C4-2B (cell line): ENCODE results near the gene RAC3.

Experiments
- H3K27ac ChIP-seq: fragments of 450-650 bp; 2 replicates; pipeline ENCODE4 v1.5.1; 2017
- ZFX ChIP-seq: fragments of 450-650 bp; IDR thresholded peaks from 2 replicates; pipeline ENCODE4 v1.6.1; 2017
- TF ChIP-seq, protein P1 (sequence below): fragments of 450-650 bp; conservative IDR thresholded peaks from 2 replicates; pipeline ENCODE4 v1.5.1; 2017; ENCODE audit warnings: mild to moderate bottlenecking

RAC3 gene

DNA sequence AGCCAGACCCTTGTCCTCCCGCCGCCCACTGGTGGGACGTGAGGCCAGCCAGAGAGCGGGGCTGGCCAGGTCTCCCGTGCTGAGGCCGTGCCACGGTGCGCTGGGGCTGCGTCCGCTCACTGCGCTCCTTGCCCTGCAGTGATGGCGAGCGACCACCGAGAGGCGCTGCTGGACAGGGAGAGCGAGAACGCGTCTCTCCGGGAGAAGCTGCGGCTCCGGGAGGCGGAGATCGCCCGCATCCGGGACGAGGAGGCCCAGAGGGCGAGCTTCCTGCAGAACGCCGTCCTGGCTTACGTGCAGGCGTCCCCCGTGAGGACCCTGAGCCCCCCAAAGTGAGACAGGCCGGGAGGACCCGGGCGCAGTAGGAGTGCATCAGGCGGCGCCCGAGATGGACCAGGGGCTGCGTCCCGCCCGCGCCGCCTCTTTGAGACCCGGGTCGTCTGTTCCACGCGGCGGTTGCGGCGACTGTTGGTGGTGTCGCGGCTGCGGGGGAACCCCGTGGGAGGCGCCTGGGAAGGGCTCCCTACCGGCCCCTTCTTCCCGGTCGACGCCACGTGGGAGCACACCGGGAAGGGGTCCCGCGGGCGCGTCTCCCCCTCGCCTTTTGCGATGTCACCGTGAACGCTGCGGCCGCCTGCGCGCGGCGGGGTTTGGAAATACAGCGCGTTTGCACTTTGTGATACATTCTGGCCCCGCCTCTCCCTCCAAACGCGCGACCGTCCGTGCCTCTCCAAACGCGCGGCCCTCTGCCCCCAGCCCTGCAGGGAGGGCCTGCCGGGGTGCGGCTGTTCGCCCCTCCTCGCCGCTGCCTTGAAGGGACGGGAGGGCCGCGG is 792 bp upstream of the RAC3 start:
- TF ChIP-seq, protein P1, sequence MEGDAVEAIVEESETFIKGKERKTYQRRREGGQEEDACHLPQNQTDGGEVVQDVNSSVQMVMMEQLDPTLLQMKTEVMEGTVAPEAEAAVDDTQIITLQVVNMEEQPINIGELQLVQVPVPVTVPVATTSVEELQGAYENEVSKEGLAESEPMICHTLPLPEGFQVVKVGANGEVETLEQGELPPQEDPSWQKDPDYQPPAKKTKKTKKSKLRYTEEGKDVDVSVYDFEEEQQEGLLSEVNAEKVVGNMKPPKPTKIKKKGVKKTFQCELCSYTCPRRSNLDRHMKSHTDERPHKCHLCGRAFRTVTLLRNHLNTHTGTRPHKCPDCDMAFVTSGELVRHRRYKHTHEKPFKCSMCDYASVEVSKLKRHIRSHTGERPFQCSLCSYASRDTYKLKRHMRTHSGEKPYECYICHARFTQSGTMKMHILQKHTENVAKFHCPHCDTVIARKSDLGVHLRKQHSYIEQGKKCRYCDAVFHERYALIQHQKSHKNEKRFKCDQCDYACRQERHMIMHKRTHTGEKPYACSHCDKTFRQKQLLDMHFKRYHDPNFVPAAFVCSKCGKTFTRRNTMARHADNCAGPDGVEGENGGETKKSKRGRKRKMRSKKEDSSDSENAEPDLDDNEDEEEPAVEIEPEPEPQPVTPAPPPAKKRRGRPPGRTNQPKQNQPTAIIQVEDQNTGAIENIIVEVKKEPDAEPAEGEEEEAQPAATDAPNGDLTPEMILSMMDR, result peak; percentile 90
- no peak; the same call in 1 of the 2 replicates for TF ChIP-seq ZFX
- H3K27ac ChIP-seq, result peak overlapping the region; percentile 97

DNA sequence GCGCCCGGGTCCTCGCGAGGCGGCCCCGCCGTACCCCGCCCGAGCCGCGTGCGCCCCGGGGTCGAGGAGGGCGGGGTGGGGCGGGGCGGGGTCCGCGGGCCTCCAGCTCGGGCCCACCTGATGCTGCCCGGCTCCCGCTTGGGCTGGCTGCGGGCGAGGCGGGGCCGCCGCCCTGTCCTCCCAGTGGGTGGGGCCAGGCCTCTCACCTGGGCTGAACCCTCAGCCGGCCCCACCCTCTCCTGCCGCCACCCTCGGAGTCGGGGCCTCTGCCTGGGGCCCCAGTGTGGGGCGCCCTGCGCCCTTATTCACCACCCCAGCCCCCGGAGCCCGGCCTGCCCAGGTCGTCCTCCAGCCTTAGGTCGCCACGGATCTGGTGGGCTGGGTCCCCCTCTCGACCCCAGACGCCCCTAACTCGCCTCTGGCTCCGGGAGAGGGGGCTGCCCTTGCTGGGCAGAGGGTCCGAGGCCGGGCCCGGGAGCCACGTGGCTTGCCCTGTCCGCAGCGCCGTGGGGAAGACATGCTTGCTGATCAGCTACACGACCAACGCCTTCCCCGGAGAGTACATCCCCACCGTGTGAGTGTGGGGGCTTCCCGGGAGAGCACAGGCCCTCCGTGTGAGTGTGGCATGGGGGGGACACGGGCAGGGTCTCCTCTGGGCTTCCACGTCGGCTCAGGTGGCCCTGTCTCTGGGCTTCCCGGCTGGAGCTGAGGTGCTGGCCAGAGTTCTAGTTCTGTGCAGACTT is 578 bp downstream of the RAC3 start:
- H3K27ac ChIP-seq, result peak overlapping the region; percentile 97
- TF ChIP-seq, protein P1, result no peak
- TF ChIP-seq ZFX, result no peak

DNA sequence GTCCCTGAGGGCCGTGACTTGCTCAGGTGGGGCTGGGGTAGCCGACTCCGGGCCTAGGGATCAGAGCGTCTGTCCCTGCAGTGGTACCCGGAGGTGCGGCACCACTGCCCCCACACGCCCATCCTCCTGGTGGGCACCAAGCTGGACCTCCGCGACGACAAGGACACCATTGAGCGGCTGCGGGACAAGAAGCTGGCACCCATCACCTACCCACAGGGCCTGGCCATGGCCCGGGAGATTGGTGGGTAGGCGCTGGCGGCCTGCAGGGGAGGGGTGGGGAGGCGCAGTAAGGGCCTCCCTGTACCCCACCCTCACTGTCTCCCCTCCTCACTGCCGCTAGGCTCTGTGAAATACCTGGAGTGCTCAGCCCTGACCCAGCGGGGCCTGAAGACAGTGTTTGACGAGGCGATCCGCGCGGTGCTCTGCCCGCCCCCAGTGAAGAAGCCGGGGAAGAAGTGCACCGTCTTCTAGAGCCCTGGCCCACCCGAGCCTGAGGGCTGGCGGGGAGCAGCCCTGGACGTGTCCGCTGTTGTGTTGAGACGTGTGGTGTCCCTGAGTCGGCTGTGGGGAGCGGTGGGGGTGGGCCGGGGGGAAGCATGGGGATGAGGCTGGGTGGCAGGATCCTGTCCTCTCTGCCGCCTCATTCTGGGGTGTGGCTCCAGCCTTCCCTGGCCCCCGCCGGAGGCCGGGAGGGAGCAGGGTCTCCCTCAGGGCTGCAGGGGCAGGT is 2.0 kb downstream of the RAC3 start:
- H3K27ac ChIP-seq, result no peak overlapping the region; the same call in 1 of the 2 replicates
- no peak for TF ChIP-seq ZFX
- TF ChIP-seq, protein P1, result no peak

DNA sequence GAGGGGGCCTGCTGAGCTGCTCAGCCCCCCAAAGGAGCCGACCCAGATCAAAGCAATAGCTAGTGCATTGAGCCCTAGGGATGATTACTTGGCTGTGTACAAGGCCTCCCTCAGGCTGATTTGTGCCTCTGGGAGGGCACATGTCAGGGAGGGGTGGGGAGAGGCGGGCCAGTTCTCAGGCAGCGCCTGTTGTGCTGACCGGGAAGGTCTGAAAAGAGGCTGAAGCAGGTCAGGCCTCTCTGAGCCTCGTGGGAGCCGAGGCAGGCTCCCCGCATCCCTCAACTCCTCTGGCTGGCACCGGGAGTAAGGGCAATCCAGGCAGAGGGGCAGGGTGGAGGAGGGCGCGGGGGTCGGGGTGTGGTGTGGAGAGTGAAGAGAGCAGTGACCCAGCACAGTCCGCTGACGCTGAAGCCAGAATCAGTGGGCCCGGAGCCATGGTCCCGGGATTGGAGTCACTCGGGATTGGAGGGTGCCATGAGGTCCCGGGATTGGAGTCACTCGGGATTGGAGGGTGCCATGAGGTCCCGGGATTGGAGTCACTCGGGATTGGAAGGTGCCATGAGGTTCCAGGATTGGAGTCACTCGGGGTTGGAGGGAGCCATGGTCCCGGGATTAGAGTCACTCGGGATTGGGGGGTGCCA is 3.0 kb downstream of the RAC3 start:
- no peak overlapping the region for H3K27ac ChIP-seq
- TF ChIP-seq, protein P1, result no peak
- TF ChIP-seq ZFX, result no peak

DNA sequence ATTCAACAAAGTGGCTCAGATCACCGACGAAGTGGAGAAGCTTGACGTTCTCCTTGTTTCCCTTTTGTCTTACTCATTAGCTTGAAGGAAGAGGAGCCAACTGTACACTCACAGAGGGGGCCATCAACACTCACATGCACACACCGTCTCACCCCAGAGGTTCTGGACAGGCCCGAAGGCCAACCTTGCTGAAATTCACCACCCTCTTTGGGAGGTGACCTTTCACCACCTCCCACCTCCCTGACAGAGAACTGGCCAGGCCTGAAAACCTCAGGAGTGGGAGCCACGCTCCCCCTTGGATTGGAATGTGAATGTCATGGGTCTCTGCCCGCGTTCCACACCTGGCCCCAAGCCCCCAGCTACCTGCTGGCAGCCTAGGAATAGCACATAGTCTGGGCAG is 4.0 kb downstream of the RAC3 start:
- H3K27ac ChIP-seq, result no peak overlapping the region; the same call in 1 of the 2 replicates
- TF ChIP-seq, protein P1, result no peak
- no peak for TF ChIP-seq ZFX

DNA sequence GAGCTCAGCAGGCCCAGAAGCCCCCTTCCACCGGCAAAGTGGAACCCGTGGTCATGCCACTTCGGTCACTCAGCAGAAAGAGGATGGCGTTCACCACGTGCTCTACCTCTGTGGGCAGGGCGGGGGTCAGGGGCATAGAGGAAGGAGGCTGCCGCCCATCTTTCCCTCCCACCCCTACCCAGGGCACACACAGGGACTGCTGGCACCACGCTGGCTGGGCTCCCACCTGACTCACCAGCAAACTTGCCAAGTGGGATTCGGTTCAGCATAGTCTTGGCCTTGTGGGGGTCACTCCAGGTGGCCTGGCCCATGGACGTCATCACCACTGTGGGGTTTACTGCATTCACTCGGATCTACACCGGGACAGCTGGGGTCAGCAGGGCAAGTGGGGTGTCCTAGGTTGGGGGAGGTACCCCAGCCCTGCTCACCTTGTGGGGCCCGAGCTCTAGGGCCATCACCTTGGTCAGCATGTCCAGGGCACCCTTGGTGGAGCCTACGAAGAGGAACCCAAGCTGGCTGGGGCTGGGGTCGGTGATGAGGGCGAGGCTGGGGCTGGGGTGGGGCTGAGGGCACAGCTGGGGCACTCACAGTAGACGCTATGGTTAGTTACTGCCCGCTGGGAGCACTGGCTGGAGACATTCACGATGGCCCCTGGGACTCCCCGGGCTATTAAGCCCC is 4.6 kb downstream of the RAC3 start:
- TF ChIP-seq, protein P1, result no peak
- TF ChIP-seq ZFX, result no peak
- H3K27ac ChIP-seq, result peak overlapping the region; percentile 86
